ENCODE data around the gene ESYT3.
"Not testable (repeated sequence)": the region's sequence is repeated elsewhere in the genome, so short reads cannot be mapped to it uniquely, and the experiment has no call there.

Gene ESYT3

GRCh38 chr3:138473391-138473790 lies 39.0 kb downstream of the ESYT3 start:
- H3K4me3 Mint-ChIP-seq = no peak overlapping the region
- no peak overlapping the region for H3K27ac Mint-ChIP-seq
- ATAC-seq = no peak
- no peaks in the 10 kb centered on the region for H3K36me3 Mint-ChIP-seq
- H3K9me3 Mint-ChIP-seq = no peaks in the 10 kb centered on the region
- no peaks in the 10 kb centered on the region for H3K4me1 Mint-ChIP-seq
- H3K27me3 Mint-ChIP-seq = peaks cover 2% of the 10 kb centered on the region

GRCh38 chr3:138474163-138474562 lies 39.7 kb downstream of the ESYT3 start:
- no peaks in the 10 kb centered on the region for H3K9me3 Mint-ChIP-seq
- no peaks in the 10 kb centered on the region for H3K4me1 Mint-ChIP-seq
- no peak overlapping the region for H3K4me3 Mint-ChIP-seq
- no peak overlapping the region for H3K27ac Mint-ChIP-seq
- H3K36me3 Mint-ChIP-seq = no peaks in the 10 kb centered on the region
- ATAC-seq = no peak
- peaks cover 9% of the 10 kb centered on the region for H3K27me3 Mint-ChIP-seq

GRCh38 chr3:138476526-138476925 lies 42.1 kb downstream of the ESYT3 start:
- no peak overlapping the region for H3K4me3 Mint-ChIP-seq
- no peak for ATAC-seq
- H3K4me1 Mint-ChIP-seq = no peaks in the 10 kb centered on the region
- H3K27ac Mint-ChIP-seq = no peak overlapping the region
- no peaks in the 10 kb centered on the region for H3K36me3 Mint-ChIP-seq
- peaks cover 10% of the 10 kb centered on the region for H3K27me3 Mint-ChIP-seq
- H3K9me3 Mint-ChIP-seq = no peaks in the 10 kb centered on the region

GRCh38 chr3:138477120-138477519 lies 42.7 kb downstream of the ESYT3 start:
- Mint-ChIP-seq H3K4me3 (no peak overlapping the region), H3K27ac (no peak overlapping the region), H3K36me3 (no peaks in the 10 kb centered on the region), H3K9me3 (no peaks in the 10 kb centered on the region), H3K4me1 (no peaks in the 10 kb centered on the region), H3K27me3 (peaks cover 10% of the 10 kb centered on the region)
- ATAC-seq = no peak

- no peaks in the 10 kb centered on the region for H3K9me3 Mint-ChIP-seq
- H3K27ac Mint-ChIP-seq = no peak overlapping the region
- H3K4me1 Mint-ChIP-seq = no peaks in the 10 kb centered on the region
- H3K4me3 Mint-ChIP-seq = no peak overlapping the region
- ATAC-seq = no peak
- H3K27me3 Mint-ChIP-seq = peaks cover 10% of the 10 kb centered on the region
- H3K36me3 Mint-ChIP-seq = no peaks in the 10 kb centered on the region
These were observed 43.4 kb downstream of the ESYT3 start for GRCh38 chr3:138477801-138478200.

GRCh38 chr3:138479438-138479863 lies 45.0 kb downstream of the ESYT3 start:
- Mint-ChIP-seq H3K9me3 (peaks cover 5% of the 10 kb centered on the region), H3K36me3 (no peaks in the 10 kb centered on the region), H3K4me1 (no peaks in the 10 kb centered on the region), H3K27me3 (peaks cover 10% of the 10 kb centered on the region), H3K27ac (no peak overlapping the region), H3K4me3 (no peak overlapping the region)
- no peak for ATAC-seq

- not testable (repeated sequence) for H3K36me3 Mint-ChIP-seq, H3K4me1 Mint-ChIP-seq, H3K27ac Mint-ChIP-seq, H3K27me3 Mint-ChIP-seq, H3K4me3 Mint-ChIP-seq, ATAC-seq
- H3K9me3 Mint-ChIP-seq = peaks cover 27% of the 10 kb centered on the region
These were observed 50.3 kb downstream of the ESYT3 start for GRCh38 chr3:138484672-138485071.

- H3K36me3 Mint-ChIP-seq, H3K27me3 Mint-ChIP-seq, H3K4me1 Mint-ChIP-seq, H3K27ac Mint-ChIP-seq, ATAC-seq, H3K4me3 Mint-ChIP-seq: not testable (repeated sequence)
- H3K9me3 Mint-ChIP-seq = peaks cover 29% of the 10 kb centered on the region
These were observed 52.2 kb downstream of the ESYT3 start for GRCh38 chr3:138486580-138486979.

- Mint-ChIP-seq H3K27ac (no peak overlapping the region), H3K27me3 (no peaks in the 10 kb centered on the region), H3K4me1 (no peaks in the 10 kb centered on the region), H3K36me3 (peaks cover 29% of the 10 kb centered on the region), H3K9me3 (peaks cover 18% of the 10 kb centered on the region), H3K4me3 (no peak overlapping the region)
- ATAC-seq = no peak
These were observed 57.6 kb downstream of the ESYT3 start for GRCh38 chr3:138491971-138492370.

- ATAC-seq = no peak
- Mint-ChIP-seq H3K9me3 (peaks cover 11% of the 10 kb centered on the region), H3K27ac (no peak overlapping the region), H3K36me3 (peaks cover 29% of the 10 kb centered on the region), H3K4me3 (no peak overlapping the region), H3K4me1 (no peaks in the 10 kb centered on the region), H3K27me3 (no peaks in the 10 kb centered on the region)
These were observed 58.7 kb downstream of the ESYT3 start for GRCh38 chr3:138492980-138493675.

- Mint-ChIP-seq H3K27ac (no peak overlapping the region), H3K4me3 (no peak overlapping the region), H3K27me3 (no peaks in the 10 kb centered on the region), H3K9me3 (peaks cover 7% of the 10 kb centered on the region), H3K4me1 (no peaks in the 10 kb centered on the region), H3K36me3 (peaks cover 24% of the 10 kb centered on the region)
- ATAC-seq = no peak
These were observed 59.6 kb downstream of the ESYT3 start for GRCh38 chr3:138493804-138494606.

- Mint-ChIP-seq H3K36me3 (peaks cover 25% of the 10 kb centered on the region), H3K4me1 (no peaks in the 10 kb centered on the region), H3K9me3 (peaks cover 5% of the 10 kb centered on the region), H3K27me3 (no peaks in the 10 kb centered on the region), H3K4me3 (no peak overlapping the region), H3K27ac (no peak overlapping the region)
- no peak for ATAC-seq
These were observed 60.2 kb downstream of the ESYT3 start for GRCh38 chr3:138494607-138494929.

- H3K4me3 Mint-ChIP-seq, H3K9me3 Mint-ChIP-seq, H3K27ac Mint-ChIP-seq, ATAC-seq, H3K27me3 Mint-ChIP-seq, H3K4me1 Mint-ChIP-seq: not testable (repeated sequence)
- peaks cover 35% of the 10 kb centered on the region for H3K36me3 Mint-ChIP-seq
These were observed 61.2 kb downstream of the ESYT3 start for GRCh38 chr3:138495638-138496037.

- H3K9me3 Mint-ChIP-seq = peaks cover 4% of the 10 kb centered on the region
- no peak overlapping the region for H3K27ac Mint-ChIP-seq
- no peaks in the 10 kb centered on the region for H3K4me1 Mint-ChIP-seq
- H3K36me3 Mint-ChIP-seq = peaks cover 35% of the 10 kb centered on the region
- H3K27me3 Mint-ChIP-seq = no peaks in the 10 kb centered on the region
- no peak overlapping the region for H3K4me3 Mint-ChIP-seq
- no peak for ATAC-seq
These were observed 62.0 kb downstream of the ESYT3 start for GRCh38 chr3:138496436-138496835.

- Mint-ChIP-seq H3K4me1 (no peaks in the 10 kb centered on the region), H3K9me3 (peaks cover under 1% of the 10 kb centered on the region), H3K4me3 (no peak overlapping the region), H3K36me3 (peaks cover 35% of the 10 kb centered on the region), H3K27ac (no peak overlapping the region), H3K27me3 (no peaks in the 10 kb centered on the region)
- no peak for ATAC-seq
These were observed 62.6 kb downstream of the ESYT3 start for GRCh38 chr3:138497021-138497420.

- H3K4me1 Mint-ChIP-seq = no peaks in the 10 kb centered on the region
- no peaks in the 10 kb centered on the region for H3K9me3 Mint-ChIP-seq
- no peak overlapping the region for H3K4me3 Mint-ChIP-seq
- H3K36me3 Mint-ChIP-seq = peaks cover 36% of the 10 kb centered on the region
- no peaks in the 10 kb centered on the region for H3K27me3 Mint-ChIP-seq
- ATAC-seq = no peak
- no peak overlapping the region for H3K27ac Mint-ChIP-seq
These were observed 63.4 kb downstream of the ESYT3 start for GRCh38 chr3:138497851-138498250.

All from stimulated activated memory B cell treated with anti-CD40 and anti-IgM and Interleukin-4, amounts not matched to agents 10 μg/mL and 1 μg/mL and 100 μg/mL, for 72 hours (primary cell).